Esophagus squamous epithelium (tissue), 5 donors: ENCODE data around the gene NDEL1. TPM values are rescaled to one million over a fixed set of nuclear protein-coding genes. Genes with fewer than 3 reads are reported as not detected.

Experiments
- DNase-seq: peaks from one replicate; lab custom pipeline; 2025; lab: John Stamatoyannopoulos, UW
- H3K27ac ChIP-seq, 4 donors: fragments of 200-600 bp; sonication (generic); one replicate each; pipeline ENCODE4 v1.5.1; 2016 to 2019; ENCODE audit warnings: mild to moderate bottlenecking in 1 of 4
- H3K27me3 ChIP-seq, 4 donors: fragments of 200-600 bp; sonication (generic); 1 replicate in 3 of 4; 2 replicates in 1 of 4; pipeline versions ENCODE4 v1.5.1 to v1.6.0; 2017 to 2021; ENCODE audit warnings: antibody characterized with exemption in 1 of 4
- H3K36me3 ChIP-seq, 3 donors: fragments of 200-600 bp; sonication (generic); one replicate each; pipeline ENCODE4 v1.5.1; 2016 to 2019
- H3K4me1 ChIP-seq, 3 donors: fragments of 200-600 bp; sonication (generic); one replicate each; pipeline ENCODE4 v1.5.1; 2017 to 2019
- H3K4me3 ChIP-seq, 4 donors: fragments of 200-600 bp; sonication (generic); 1 replicate in 3 of 4; 2 replicates in 1 of 4; pipeline ENCODE4 v1.5.1; 2016 to 2019; ENCODE audit warnings: mild to moderate bottlenecking in 2 of 4, moderate library complexity in 1 of 4
- H3K9me3 ChIP-seq, 3 donors: fragments of 200-600 bp; sonication (generic); one replicate each; pipeline ENCODE4 v1.5.1; 2016 to 2019
- CTCF ChIP-seq, 6 experiments: fragments of 450-650 bp in 4 of 6; fragments of 200-600 bp in 2 of 6; sonication (generic) in 2 of 6; IDR thresholded peaks; one replicate each; pipeline ENCODE4 v1.5.1; 2016 to 2019; ENCODE audit warnings: antibody characterized with exemption in 6 of 6, mild to moderate bottlenecking in 4 of 6, moderate library complexity in 4 of 6
- POLR2A ChIP-seq, 4 donors: fragments of 450-650 bp; IDR thresholded peaks; one replicate each; pipeline ENCODE4 v1.6.1; 2017; ENCODE audit warnings: antibody characterized with exemption in 4 of 4, mild to moderate bottlenecking in 4 of 4, moderate library complexity in 3 of 4
- WGBS, 2 donors: methylation state at CpG; one replicate each; pipeline ENCODE4 v1.1.5; 2018; 5-methylcytosine and 5-hydroxymethylcytosine counted together
- intact Hi-C: fragments of 100-400 bp; cut with DNase I; formaldehyde crosslinking; loops from one replicate; pipeline ENCODE4 v1.15.0; 2022
- total RNA-seq, 4 donors: library from RNA; depleted of rRNA; stranded (reverse); fragments of >200 nt; gene quantifications; one replicate each; pipeline ENCODE4 v1.1.0, GENCODE V29; 2016
- donor health status: DM: yes; HTN: yes; CAD: no.

NDEL1 gene
- total RNA-seq, 4 donors from 2014 or later: 67.5 to 107 (median 73.1) TPM

- no peak overlapping the region for H3K4me3 ChIP-seq
- no peak overlapping the region for H3K27ac ChIP-seq
- DNase-seq: no peak
- peaks cover 0 to 21% (median 5%) of the 10 kb centered on the region in 3 donors for H3K4me1 ChIP-seq
- intact Hi-C loops: no loop called here
- peaks cover 19 to 100% (median 37%) of the 10 kb centered on the region in 3 donors for H3K36me3 ChIP-seq
- TF ChIP-seq POLR2A (IDR thresholded peaks at IDR 0.05) (no peak), CTCF (IDR thresholded peaks at IDR 0.05) (no peak)
- H3K27me3 ChIP-seq: no peaks in the 10 kb centered on the region
- 92 to 98% methylated on average over 19 to 21 of the region's 22 CpGs for WGBS, 2 donors
- H3K9me3 ChIP-seq: no peaks in the 10 kb centered on the region
These were observed 42.2 kb downstream of the NDEL1 start for GRCh38 chr17:8477715-8478441.

- no peak for DNase-seq
These were observed 43.8 kb downstream of the NDEL1 start for GRCh38 chr17:8479431-8479947.

GRCh38 chr17:8480011-8480976, 44.6 kb downstream of the NDEL1 start:
- TF ChIP-seq CTCF (IDR thresholded peaks at IDR 0.05) (no peak), POLR2A (IDR thresholded peaks at IDR 0.05) (no peak)
- H3K36me3 ChIP-seq: peaks cover 14 to 97% (median 18%) of the 10 kb centered on the region in 3 donors
- H3K4me3 ChIP-seq: peak overlapping the region in 1 of 4 donors; percentile 0
- peak overlapping the region in 3 of 4 donors; percentile 46 to 75 (median 64) for H3K27ac ChIP-seq
- H3K4me1 ChIP-seq: peaks cover 0 to 21% (median 5%) of the 10 kb centered on the region in 3 donors
- intact Hi-C loops: no loop called here
- no peaks in the 10 kb centered on the region for H3K27me3 ChIP-seq
- WGBS, 2 donors: 77 to 79% methylated on average over 12 to 13 of the region's 33 CpGs
- no peak for DNase-seq
- H3K9me3 ChIP-seq: peaks cover 0 to 10% (median 8%) of the 10 kb centered on the region in 3 donors

More at GRCh38 chr17:8479431-8479947, 43.8 kb downstream of the NDEL1 start:
- H3K4me3 ChIP-seq: peak overlapping the region in 1 of 4 donors; percentile 0
- intact Hi-C loops: no loop called here
- H3K4me1 ChIP-seq: peaks cover 0 to 21% (median 5%) of the 10 kb centered on the region in 3 donors
- peaks cover 0 to 5% (median 4%) of the 10 kb centered on the region in 3 donors for H3K9me3 ChIP-seq
- H3K27ac ChIP-seq: peak overlapping the region in 3 of 4 donors; percentile 46 to 75 (median 64)
- 59 to 81% methylated on average over 11 of the region's 11 CpGs for WGBS, 2 donors
- H3K27me3 ChIP-seq: no peaks in the 10 kb centered on the region
- TF ChIP-seq POLR2A (IDR thresholded peaks at IDR 0.05): no peak
- TF ChIP-seq CTCF (IDR thresholded peaks at IDR 0.05): no peak
- peaks cover 19 to 100% (median 24%) of the 10 kb centered on the region in 3 donors for H3K36me3 ChIP-seq

GRCh38 chr17:8481089-8481488, 45.4 kb downstream of the NDEL1 start:
- 80 to 83% methylated on average over 8 to 12 of the region's 22 CpGs for WGBS, 2 donors
- TF ChIP-seq CTCF (IDR thresholded peaks at IDR 0.05): no peak
- TF ChIP-seq POLR2A (IDR thresholded peaks at IDR 0.05): no peak
- Histone ChIP-seq H3K9me3 (peaks cover 0 to 10% (median 8%) of the 10 kb centered on the region in 3 donors), H3K36me3 (peaks cover 7 to 97% (median 12%) of the 10 kb centered on the region in 3 donors), H3K27ac (no peak overlapping the region), H3K4me1 (peaks cover 0 to 21% (median 5%) of the 10 kb centered on the region in 3 donors), H3K27me3 (no peaks in the 10 kb centered on the region), H3K4me3 (no peak overlapping the region)
- no peak for DNase-seq
- intact Hi-C loops: no loop called here
